Skeletal muscle tissue (tissue), 4 donors: ENCODE results near the gene TMEM248. TPM values are rescaled to one million over a fixed set of nuclear protein-coding genes. Genes with fewer than 3 reads are reported as not detected.
A peak's percentile ranks its signal among the peaks of the same experiment; 100 is the strongest.
"Not testable (repeated sequence)": the region's sequence is repeated elsewhere in the genome, so short reads cannot be mapped to it uniquely, and the experiment has no call there.

Experiments
- H3K27ac ChIP-seq: one replicate; pipeline ENCODE4 v1.7.0; 2013; ENCODE audit warnings: mild to moderate bottlenecking, low read depth, low read length, inconsistent platforms
- H3K27me3 ChIP-seq, 3 donors: one replicate each; pipeline ENCODE4 v1.7.0; 2013; ENCODE audit warnings: low read length in 3 of 3; ENCODE audit not compliant: control insufficient read depth in 3 of 3, insufficient read depth in 3 of 3
- H3K36me3 ChIP-seq, 3 donors: one replicate each; pipeline ENCODE4 v1.7.0; 2013; ENCODE audit warnings: low read length in 3 of 3; ENCODE audit not compliant: control insufficient read depth in 3 of 3, insufficient read depth in 3 of 3
- H3K4me1 ChIP-seq, 3 donors: one replicate each; pipeline ENCODE4 v1.7.0; 2013; ENCODE audit warnings: low read length in 3 of 3, mild to moderate bottlenecking in 3 of 3; ENCODE audit not compliant: control insufficient read depth in 3 of 3, insufficient read depth in 3 of 3
- H3K4me3 ChIP-seq, 3 donors: one replicate each; pipeline ENCODE4 v1.7.0; 2013; ENCODE audit warnings: low read length in 3 of 3
- H3K9ac ChIP-seq, 3 donors: one replicate each; pipeline ENCODE4 v1.7.0; 2013; ENCODE audit warnings: low read length in 3 of 3, mild to moderate bottlenecking in 3 of 3, moderate library complexity in 2 of 3, low read depth in 1 of 3
- H3K9me3 ChIP-seq, 3 donors: one replicate each; pipeline ENCODE4 v1.7.0; 2013; ENCODE audit warnings: low read length in 3 of 3; ENCODE audit not compliant: control insufficient read depth in 3 of 3
- total RNA-seq: library from RNA; depleted of rRNA; stranded (reverse); fragments of >200 nt; gene quantifications from one replicate; pipeline ENCODE4 v1.2.3, GENCODE V29; 2014
- donor health status: Osteomylitis.

TMEM248 gene
- 39.7 TPM for total RNA-seq

- no peaks in the 10 kb centered on the region for H3K27me3 ChIP-seq
- peak within 1 kb of the TSS; percentile 76 for H3K27ac ChIP-seq
- H3K9ac ChIP-seq = peak within 1 kb of the TSS; percentile 89 to 95 (median 91)
- no peaks in the 10 kb centered on the region for H3K9me3 ChIP-seq
- H3K4me1 ChIP-seq = peaks cover 23 to 37% (median 29%) of the 10 kb centered on the region in 3 donors
- H3K36me3 ChIP-seq = peaks cover 0 to 8% (median 6%) of the 10 kb centered on the region in 3 donors
- H3K4me3 ChIP-seq = peak within 1 kb of the TSS; percentile 96 to 100 (median 100)
Measured at GRCh38 chr7:66920769-66921395, at the start of gene TMEM248. Gene TMEM248 (plus strand): TSS chr7:66921225. CDS start chr7:66941866, 20,641 bp downstream.

- no peak overlapping the region for H3K27ac ChIP-seq
- no peak overlapping the region for H3K4me3 ChIP-seq
- no peak overlapping the region for H3K9ac ChIP-seq
- H3K27me3 ChIP-seq = no peaks in the 10 kb centered on the region
- H3K36me3 ChIP-seq = peaks cover 0 to 13% (median 3%) of the 10 kb centered on the region in 3 donors
- no peaks in the 10 kb centered on the region for H3K9me3 ChIP-seq
- H3K4me1 ChIP-seq = no peaks in the 10 kb centered on the region
Measured at GRCh38 chr7:66873476-66873875, 47.5 kb upstream of the TMEM248 start.

- peaks cover 0 to 6% (median 6%) of the 10 kb centered on the region in 3 donors for H3K36me3 ChIP-seq
- no peaks in the 10 kb centered on the region for H3K9me3 ChIP-seq
- no peaks in the 10 kb centered on the region for H3K4me1 ChIP-seq
- H3K27me3 ChIP-seq = no peaks in the 10 kb centered on the region
- H3K4me3 ChIP-seq = no peak overlapping the region
- H3K27ac ChIP-seq = no peak overlapping the region
- H3K9ac ChIP-seq = no peak overlapping the region
Measured at GRCh38 chr7:66877577-66878300, 43.3 kb upstream of the TMEM248 start.

GRCh38 chr7:66878301-66878685, 42.7 kb upstream of the TMEM248 start:
- not testable (repeated sequence) for H3K4me1 ChIP-seq, H3K36me3 ChIP-seq, H3K27me3 ChIP-seq, H3K9me3 ChIP-seq, H3K9ac ChIP-seq, H3K27ac ChIP-seq, H3K4me3 ChIP-seq

DNA sequence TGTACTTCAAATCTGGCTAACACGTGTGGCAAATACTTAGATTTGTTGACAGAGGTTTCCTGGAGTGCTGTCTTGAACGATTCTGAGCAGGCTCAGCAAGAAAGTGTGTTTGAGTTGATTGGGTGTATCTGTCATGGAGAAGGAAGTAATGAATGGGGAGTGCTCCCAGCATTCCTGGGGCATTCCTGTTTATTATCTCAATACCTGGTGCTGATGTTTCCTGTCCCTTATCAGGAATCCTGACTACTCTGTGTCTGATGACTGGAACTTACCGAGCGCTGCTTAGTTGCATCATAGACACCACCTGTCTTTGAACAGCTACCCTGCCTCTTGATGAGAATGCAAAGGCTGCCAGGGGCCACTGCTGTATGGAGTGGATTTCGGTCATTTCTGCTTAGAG, 41.0 kb upstream of the TMEM248 start:
- Histone ChIP-seq H3K36me3 (peaks cover 0 to 16% (median 10%) of the 10 kb centered on the region in 3 donors), H3K27ac (no peak overlapping the region), H3K27me3 (no peaks in the 10 kb centered on the region), H3K4me1 (no peaks in the 10 kb centered on the region), H3K9me3 (no peaks in the 10 kb centered on the region), H3K9ac (no peak overlapping the region), H3K4me3 (no peak overlapping the region)

- not testable (repeated sequence) for H3K4me1 ChIP-seq, H3K27ac ChIP-seq, H3K4me3 ChIP-seq, H3K9me3 ChIP-seq, H3K27me3 ChIP-seq, H3K9ac ChIP-seq
- H3K36me3 ChIP-seq = peaks cover 0 to 21% (median 10%) of the 10 kb centered on the region in 3 donors
Measured at GRCh38 chr7:66880577-66880976, 40.4 kb upstream of the TMEM248 start.

GRCh38 chr7:66883716-66884115, 37.3 kb upstream of the TMEM248 start:
- no peaks in the 10 kb centered on the region for H3K27me3 ChIP-seq
- H3K4me1 ChIP-seq = no peaks in the 10 kb centered on the region
- peaks cover 0 to 39% (median 11%) of the 10 kb centered on the region in 3 donors for H3K36me3 ChIP-seq
- no peak overlapping the region for H3K4me3 ChIP-seq
- H3K9me3 ChIP-seq = no peaks in the 10 kb centered on the region
- no peak overlapping the region for H3K9ac ChIP-seq
- H3K27ac ChIP-seq = no peak overlapping the region

DNA sequence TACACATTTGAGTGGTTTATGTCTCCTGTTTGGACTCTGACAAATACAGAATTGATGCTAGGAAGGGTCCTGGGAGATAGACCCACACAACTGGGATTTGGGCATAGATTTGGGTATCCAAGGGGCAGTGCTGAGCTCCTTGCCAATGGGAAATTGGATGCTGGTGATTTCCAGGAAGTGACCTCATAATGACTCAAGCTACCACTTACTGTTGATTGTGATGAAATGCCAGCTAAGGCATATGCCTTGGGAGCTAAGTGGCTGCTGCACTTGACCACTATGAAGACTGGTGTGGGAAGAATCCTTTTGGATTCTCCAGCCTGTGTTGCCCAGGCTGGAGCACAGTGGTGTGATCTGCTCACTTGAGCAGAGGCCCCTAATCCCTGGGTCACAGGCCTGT, 36.5 kb upstream of the TMEM248 start:
- H3K9me3 ChIP-seq, H3K4me1 ChIP-seq, H3K27me3 ChIP-seq, H3K9ac ChIP-seq, H3K4me3 ChIP-seq, H3K27ac ChIP-seq: not testable (repeated sequence)
- H3K36me3 ChIP-seq = peaks cover 0 to 34% (median 8%) of the 10 kb centered on the region in 3 donors

DNA sequence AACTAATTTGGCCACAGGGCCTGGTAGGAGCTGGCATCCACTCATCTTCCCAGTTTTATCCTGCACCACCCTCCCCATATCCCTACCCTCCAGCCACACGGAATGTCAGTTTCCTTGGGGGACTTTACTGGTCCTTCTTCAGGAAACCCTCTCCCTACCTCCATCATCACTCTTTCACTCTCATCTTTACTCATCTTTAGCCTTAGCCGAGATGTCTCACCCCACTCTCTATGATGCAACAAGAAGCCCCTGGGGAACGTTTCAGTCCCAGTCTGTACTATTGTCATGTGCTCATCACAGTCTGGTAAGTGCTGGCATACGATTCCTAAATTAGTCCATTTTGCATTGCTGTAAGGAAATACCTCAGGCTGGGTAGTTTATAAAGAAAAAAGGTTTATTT, 34.9 kb upstream of the TMEM248 start:
- Histone ChIP-seq H3K4me3 (no peak overlapping the region), H3K36me3 (peaks cover 0 to 38% (median 7%) of the 10 kb centered on the region in 3 donors), H3K27me3 (no peaks in the 10 kb centered on the region), H3K27ac (no peak overlapping the region), H3K4me1 (no peaks in the 10 kb centered on the region), H3K9me3 (no peaks in the 10 kb centered on the region), H3K9ac (no peak overlapping the region)

DNA sequence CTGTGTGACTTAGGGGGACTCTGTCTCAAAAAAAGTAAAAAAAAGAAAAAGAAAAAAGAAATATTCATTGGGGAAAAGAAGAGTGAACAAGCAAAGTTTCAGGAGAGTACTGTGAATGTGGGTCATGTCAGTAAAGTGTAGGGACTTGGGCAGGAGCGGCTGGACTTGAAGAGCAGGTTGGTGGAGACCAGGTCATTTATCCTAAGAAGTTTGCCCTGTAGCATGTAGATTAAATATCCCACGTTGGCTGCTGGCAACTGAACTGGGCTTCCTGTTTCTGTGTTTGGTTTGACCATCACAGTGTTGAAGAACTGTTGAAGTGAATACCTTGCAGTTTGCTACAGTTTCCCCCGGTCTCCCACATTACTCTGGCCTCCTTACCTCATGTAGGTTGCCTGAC, 32.8 kb upstream of the TMEM248 start:
- not testable (repeated sequence) for H3K9ac ChIP-seq, H3K4me3 ChIP-seq, H3K9me3 ChIP-seq, H3K4me1 ChIP-seq, H3K27me3 ChIP-seq, H3K27ac ChIP-seq
- peaks cover under 1 to 40% (median 6%) of the 10 kb centered on the region in 3 donors for H3K36me3 ChIP-seq
